SW 1271 (cell line): ENCODE results near the gene TEKT5.
"Not testable (repeated sequence)": the region's sequence is repeated elsewhere in the genome, so short reads cannot be mapped to it uniquely, and the experiment has no call there.

Experiments used
- DNase-seq, 2 experiments: peaks; one replicate each; lab custom pipeline; 2025; lab: John Stamatoyannopoulos, UW

Gene TEKT5

DNA sequence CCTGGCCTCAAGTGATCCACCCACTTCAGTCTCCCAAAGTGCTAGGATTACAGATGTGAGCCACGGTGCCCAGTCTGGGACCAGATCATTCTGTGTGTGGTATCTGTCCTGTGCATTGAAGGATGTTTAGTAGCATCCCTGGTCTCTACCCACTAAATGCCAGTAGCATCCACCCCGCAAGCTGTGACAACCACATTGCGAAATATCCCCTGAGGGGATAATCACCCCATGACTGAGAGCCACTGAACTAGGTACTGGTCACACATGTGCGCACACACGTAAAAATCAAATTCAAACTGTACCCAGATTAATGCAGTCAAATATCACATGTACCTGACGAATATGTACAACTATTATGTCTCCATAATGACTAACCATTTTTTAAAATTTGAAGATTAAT is 35.8 kb downstream of the TEKT5 start:
- DNase-seq, result no peak

DNA sequence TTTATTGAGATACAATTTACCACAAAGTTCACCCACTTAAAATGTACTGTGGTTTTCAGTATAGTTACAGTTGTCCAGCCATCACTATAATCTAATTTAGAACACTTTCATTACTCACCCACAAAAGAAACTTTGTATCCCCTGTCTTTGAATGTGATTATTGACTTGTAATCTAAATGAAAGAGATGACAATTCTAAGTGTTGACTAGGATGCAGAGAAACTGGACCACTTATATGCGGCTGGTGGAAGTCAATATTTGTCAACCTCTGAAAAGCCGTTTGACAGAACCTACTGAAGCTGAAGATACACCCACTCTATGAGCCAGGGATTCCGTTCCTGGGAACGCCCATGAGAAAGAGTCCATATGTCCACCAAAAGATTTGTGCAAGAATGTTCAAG is 36.8 kb downstream of the TEKT5 start:
- no peak for DNase-seq

DNA sequence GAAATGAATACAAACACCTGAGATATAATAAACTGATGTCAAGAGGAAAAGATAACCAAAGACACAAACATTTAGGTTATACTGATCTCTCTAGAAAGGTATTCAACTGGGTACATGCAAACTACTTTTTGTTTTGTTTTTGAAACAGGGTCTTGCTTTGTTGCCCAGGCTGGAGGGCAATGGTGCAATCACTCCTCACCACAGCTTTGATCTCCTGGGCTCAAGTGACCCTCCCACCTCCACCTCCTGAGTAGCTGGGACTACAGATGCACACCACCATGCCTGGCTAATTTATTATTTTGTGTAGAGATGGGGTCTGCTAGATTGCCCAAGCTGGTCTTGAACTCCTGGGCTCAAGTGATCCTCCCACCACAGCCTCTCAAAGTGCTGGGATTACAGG is 38.1 kb downstream of the TEKT5 start:
- no peak for DNase-seq

DNA sequence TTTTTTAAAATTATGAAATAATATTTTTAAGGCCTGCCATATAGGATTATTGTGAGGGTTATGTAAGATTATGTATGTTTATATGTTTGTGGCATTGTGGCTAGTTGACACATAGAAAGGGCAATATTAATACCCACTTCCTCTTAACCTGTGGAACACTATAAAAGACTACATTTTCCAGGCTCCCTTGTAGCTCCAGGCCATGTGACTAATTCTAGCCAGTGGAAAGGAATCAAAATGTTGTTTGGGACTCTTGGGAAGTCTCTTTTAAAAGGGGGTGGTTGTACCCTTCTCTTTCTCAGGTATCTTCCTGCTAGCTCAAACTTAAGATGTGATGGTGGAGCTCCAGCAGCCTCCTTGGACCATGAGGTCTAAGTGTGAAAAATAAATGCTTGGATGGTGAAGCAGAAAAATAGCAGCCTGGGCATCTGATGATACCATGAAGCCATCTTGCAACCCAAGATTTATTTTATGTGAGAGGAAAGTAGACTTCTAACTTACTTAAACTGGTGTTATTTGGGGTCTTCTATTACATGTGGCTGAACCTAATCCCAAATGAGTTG is 39.2 kb downstream of the TEKT5 start:
- no peak for DNase-seq

DNA sequence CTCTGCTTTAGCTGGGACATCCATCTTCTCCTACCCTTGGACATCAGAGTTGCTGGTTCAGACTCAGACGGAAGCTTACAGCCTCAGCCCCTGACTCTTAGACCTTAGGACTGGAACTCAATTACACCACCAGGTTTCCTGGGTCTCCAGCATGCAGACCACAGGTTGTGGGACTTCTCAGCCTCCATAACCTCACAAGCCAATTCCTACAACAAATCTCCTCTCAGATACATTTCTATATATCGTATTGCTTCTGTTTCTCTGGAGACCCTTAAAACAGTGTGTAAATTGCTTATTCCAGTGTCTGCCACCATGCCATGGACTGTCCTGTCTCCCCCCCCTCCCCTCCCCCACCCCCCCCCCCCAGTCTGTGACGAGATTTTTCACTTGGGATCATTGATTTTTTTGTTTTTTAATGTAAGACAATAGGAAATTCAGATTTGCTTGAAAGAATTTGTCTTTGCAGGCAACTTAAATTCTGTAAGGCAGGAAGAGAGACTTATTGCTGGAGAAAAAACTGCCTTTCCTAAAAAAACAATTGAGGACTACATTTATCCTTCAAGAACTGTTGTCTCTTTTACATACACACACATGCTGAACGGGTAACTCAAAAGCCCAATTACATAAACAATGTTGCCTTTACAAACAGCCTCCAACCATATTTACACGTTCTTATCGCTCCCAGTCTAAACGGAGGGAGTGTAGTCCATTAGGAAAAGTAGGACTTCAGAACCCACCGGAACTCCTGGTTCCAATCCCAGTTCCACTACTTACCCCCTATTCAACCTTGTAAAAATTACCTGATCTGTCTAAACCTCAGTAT is 39.9 kb downstream of the TEKT5 start:
- no peak for DNase-seq

DNA sequence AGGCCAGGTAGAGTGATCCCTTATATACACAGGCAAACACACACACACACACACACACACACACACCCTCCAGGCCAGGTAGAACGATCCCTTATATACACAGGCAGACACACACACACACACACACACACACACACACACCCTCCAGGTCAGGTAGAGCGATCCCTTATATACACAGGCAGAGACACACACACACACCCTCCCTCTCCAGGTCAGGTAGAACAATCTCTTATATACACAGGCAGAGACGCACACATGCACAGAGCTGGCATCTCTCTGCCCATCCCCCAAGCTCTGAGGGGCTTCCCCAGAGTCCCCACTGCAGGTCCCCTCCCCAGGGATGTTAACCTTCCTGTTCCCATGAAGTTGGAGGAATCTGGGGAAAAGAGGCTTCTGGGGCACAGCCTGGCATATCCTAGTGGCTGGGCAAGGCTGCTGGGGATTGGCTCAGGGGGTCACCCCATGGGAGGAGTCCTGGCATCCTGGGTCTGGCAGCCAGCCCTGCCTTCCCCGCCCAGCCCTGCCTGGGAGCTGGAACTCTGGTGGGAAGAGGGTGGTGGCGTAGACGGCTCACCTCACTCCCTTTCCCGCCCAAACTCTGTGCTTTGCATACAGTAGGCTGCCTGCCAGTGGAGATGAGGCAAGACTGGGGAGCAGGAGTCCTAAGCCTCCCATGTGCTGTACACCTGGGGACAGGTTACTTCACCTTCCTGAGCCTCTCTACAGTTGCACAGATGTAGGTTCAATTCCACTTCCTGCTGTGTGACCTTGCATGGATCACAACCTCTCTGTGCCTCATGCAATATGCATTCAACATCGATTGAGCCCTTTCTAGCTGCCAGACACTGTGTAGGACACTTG is 41.8 kb downstream of the TEKT5 start:
- DNase-seq, result no peak

DNA sequence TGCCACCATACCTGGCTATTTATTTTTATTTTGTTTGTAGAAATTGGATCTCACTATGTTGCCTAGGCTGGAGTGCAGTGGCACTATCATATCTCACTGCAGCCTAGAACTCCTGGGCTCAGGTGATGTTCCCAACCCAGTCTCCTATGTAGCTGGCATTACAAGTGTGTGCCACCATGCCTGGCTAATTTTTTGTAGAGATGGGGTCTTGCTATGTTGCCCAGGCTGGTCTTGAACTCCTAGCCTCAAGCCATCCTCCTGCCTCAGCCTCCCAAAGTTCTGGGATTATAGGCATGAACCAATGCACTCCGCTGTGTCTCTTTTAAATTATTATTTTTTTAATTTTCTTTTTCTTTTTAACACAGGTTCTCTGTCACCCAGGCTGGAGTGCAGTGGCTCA is 45.6 kb downstream of the TEKT5 start:
- DNase-seq, result not testable (repeated sequence)

DNA sequence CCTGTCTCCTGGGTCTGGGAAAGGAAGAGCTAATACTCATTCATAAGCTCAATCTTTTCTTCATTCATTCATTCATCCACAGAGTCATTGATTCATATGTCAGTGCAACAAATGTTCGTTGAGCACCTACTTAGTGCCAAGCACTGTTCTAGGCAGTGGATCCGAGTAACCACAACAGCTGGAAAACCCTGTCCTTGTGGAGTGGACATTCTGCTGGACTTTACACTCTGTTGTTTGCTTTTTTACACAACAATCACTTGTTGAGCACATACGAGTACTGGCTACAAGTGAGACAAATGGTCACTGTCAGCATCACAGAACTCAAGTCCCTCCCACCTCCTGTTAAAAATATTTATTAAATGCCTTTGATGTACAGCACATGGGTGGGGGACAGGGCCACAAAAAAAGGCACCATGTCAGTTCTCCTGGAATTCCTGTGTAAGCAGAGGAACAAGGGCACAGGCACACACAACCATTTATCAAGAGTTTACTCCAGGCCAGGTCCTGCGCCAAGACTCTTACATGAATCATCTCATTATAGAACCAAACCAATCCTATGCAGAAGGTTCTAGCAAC is 46.9 kb downstream of the TEKT5 start:
- no peak for DNase-seq

DNA sequence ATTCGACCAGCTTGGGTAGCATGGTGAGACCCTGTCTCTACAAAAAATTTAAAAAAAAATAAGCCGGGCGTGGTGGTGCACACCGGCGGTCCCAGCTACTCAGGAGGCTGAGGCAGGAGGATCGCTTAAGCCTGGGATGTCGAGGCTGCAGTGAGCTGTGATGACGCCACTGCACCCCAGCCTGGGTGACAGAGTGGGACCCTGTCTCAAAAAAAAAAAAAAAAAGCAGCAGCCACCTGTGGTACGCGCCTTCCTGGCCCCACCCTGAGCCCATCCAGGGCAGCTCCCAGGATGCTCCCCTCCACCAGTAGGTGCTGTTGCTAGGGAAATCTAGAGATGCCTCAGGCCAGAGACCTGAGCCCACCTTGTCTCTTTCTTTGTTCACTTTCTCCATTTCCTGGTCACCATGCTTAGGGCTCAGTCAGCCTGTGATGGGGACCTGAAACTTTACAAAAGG is 47.4 kb downstream of the TEKT5 start:
- DNase-seq, result no peak

DNA sequence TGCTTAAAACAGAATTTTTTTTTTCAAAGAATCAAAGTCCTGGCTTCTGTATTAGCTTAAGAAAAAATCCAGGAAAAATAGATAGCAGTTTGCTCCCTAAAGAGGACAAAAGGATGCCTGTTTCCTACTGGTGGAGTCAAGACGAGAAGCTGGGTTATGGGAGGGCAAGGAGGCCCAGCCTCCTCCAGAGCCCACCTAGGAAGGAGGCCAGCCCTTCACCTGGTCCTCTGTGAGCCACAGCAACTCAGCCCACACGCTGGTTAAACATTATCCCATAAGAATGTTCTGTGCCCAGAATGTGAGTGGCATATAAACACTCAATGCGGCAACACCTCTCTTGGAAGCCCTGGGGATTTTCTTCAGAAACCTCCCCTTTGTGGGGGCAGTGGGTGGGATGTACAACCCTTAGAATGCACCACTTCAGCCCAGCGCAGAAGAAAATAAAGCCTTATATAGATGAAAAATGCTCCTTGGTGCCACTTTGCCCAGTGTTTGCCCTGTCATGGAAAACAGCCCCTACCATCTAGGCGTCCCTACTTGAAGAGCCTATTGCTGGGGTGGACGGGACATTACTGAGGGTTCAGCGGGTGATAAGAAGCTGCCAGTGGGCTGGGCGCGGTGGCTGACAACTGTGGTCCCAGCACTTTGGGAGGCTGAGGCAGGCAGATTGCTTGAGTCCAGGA is 48.0 kb downstream of the TEKT5 start:
- DNase-seq, result no peak

DNA sequence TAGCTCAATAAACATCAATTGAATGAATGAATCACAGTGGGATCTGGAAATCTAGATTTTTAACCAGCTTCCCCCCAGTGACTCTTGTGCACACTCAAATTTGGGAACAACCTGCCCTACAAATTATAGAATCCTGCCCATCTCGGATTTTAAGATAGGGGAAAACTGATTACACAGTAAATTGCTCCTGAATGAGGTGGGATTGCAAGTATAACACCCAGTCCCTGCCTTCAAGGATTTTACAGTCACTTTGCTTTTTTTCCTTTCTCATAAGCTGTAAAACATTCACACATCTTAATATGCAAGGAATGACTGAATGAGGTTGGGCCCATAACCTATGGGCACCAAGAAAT is 48.5 kb downstream of the TEKT5 start:
- no peak for DNase-seq

DNA sequence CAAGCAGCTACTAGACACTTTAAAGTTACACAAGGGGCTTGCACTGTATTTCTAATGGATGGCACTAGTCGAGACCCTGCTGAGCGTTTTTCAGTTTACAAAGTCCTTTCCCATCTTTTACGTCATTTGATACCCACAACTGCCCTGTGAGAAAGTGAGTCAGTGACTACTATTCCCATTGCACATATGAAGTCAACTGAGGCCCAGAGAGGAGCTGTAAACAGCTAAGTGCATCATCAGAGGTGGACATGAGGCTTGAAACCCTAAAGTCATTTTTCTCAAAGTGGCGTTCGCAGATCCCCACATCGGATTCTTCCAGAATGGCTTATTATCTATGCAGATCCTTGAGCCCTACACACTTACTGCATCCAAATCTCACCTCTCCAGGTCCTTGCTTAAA is 50.6 kb downstream of the TEKT5 start:
- no peak for DNase-seq

DNA sequence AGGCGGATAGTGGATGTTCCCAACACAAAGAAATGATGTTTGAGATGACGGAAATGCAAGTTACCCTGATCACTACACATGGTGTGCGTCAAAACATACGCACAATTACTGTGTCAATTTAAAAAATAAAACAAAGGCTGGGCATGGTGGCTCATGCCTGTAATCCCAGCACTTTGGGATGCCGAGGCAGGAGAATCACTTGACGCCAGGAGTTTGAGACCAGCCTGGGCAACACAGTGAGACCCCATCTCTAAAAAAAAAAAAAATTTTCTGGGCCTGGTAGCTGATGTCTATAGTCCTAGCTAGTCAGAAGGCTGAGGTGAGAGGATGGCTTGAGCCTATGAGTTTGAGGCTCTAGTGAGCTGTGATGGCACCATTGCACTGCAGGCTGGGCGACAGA is 51.8 kb downstream of the TEKT5 start:
- no peak for DNase-seq

DNA sequence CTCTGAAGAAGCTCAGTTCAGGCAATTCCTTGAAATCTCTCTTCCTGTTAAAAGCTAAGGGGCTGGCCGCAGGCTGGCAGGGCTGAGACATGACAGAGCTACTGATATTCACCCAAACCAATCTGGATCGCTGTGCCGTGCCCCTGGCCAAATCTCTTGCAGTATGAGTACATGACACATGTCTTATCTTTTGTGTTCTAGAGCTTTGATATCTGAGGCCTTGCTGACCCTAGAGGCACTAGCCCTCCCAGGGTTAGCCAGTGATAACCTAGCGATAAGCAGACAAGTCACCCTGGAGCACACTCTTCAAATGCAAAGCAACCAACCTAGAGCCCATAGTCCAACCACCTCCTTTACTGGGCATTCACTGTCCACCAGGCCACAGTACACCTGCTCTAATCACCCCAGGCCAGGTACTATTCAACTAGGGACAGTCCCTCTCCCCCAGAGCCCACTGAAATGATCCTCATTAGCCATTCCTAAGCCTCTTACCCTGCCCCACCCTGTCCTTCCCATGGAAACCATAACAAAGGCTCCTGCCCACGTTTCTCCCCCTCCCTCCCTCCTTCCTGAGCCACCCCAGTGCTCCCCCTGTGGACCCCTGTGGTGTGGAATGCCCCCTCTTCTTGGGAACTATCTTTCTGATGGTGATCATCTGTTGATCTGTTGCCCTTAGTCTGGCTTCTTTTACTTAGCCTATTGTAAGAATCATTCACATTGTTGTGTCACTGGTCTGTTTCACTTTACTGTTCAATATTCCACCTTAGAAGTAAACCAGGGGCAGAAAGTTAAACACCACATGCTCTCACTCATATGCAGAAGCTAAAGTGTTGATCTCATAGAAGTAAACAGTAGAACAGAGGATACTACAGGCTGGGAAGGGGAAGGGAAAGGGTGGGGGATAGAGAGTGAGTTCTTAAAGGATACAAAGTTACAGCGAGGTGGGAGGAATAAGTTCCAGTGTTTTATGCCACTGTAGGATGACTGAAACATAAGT is 52.5 kb downstream of the TEKT5 start:
- DNase-seq, result no peak

DNA sequence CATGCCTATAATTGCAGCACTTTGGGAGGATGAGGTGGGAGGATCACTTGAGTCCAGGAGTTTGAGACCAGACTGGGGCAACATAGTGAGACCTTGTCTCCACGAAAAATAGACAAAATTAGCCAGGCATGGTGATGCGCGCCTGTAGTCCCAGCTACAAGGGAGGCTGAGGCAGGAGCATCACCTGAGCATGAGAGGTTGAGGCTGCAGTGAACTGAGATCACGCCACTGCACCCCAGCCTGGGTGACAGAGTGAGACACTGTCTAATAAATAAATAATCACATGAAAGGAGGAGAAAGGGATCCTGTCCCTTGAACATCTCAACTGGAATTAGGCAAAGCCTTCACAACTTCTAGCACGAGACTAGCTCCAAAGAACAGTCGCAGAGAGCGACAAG is 53.2 kb downstream of the TEKT5 start:
- no peak for DNase-seq

DNA sequence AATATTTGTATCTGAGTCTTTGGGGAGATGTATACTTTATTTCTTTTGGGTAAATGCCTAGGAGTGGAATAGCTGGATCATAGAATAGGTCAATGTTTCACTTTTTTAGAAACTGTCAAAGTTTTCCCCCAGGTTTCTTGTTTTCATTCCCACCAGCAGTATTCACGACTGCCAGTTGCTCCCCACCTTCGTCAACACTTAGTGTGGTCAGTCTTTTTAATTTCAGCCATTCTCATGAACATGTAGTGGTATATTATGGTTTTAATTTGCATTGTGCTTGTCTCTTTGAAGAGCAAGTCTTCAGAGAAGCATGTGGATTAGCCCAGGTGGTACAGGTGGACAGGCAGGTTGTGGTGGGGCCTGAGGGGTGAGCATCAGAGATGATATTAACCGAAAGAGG is 53.8 kb downstream of the TEKT5 start:
- DNase-seq, result no peak

DNA sequence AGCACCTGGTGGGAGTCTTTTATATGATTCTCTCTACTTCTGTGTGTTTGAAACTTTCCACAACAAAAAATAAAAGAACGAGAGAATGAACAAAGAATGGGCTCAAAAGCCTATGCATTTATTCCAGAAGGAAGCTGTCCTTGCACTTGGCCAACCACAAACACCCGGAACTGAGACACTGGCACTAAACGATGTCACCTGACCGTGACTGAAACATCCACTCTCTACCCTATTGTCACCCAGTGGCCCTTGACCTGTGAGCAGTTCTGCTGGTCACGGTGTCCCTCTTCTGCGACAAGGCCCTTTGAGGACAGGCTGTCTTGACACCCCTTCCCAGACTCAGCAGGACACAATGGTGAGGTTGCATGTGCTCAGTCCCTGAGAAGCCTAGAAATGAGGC is 56.6 kb downstream of the TEKT5 start:
- DNase-seq, result no peak

DNA sequence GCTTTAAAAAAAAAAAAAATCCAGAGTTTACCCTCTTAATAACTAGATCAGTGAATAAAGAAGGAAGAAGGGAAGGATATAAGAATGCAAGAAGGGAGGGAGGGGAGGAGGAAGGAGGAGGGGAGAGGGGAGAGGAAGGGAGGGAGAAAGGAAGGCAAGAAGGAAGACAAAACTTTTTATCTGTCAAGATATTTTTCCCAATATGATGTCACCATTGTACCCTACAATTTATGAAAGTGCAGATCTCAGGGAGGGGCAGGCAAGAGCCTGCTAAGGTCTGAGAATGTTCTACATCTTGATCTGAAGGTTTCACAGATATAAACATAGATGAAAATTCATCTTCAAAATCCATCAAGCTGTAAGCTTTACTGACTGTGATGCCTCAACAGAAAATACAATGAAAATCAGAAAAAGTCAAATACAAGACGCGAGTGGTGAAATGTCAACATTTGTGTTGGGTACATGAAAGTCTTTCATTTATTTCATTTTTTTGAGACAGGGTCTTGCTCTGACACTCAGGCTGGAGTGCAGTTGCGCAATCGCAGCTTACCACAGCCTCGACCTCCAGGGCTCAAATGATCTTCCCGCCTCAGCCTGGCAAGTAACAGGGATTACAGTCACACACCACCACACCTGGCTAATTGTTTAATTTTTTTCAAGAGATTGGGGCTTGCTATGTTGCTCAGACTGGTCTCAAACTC is 57.2 kb downstream of the TEKT5 start:
- no peak for DNase-seq

DNA sequence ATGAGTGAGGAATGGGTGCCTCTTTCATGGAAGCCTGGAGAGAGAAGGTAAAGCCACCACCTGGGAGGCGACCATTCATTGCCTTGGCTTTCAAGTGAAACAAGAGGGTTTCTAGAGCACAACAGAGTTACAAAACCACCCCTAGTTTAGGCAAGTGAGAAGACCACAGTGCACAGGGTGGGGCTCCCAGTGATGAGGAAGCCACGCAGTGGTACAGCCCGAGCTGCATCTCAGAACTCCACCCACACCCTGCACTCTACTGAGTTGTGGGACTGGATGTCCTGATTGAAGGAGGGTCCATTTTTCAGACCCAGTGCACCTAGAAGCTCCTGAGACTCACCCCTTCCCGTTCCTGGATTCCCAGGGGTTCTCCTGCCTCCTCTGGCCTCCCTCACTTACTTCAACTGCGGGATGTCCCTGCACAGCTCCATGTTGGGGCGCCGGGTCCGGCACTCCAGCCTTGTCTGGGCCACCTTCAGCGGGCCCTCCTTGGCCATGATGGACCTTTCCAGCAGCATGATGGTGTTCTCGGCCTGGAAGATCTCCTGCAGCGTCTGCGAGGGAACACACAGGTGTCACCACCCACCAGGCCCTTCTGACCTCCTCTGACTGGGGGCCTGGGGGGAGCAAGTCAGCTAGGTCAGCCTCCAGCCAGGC is 59.2 kb downstream of the TEKT5 start:
- DNase-seq, result no peak

DNA sequence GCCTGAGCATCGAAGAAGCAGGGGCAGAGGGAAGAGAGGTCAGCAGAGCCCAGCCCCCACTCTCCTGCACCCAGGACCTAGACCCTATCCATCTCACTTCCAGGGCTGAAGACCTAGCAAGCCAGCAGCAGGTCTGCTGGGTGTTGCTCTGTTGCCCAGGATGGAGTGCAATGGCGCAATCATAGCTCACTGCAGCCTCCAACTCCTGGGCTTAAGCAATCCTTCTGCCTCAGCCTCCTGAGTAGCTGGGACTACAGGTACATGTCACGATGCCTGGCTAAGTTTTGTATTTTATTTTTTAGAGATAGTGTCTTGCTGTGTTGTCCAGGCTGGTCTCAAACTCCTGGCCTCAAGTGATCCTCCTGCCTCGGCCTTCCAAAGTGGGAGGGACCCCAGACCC is 61.3 kb downstream of the TEKT5 start:
- not testable (repeated sequence) for DNase-seq
